Suppressor macrophage (primary cell): ENCODE data around the gene GSN.
A peak's percentile ranks its signal among the peaks of the same experiment; 100 is the strongest.

Experiments
- DNase-seq, 4 experiments: peaks; one replicate each; pipeline ENCODE4 v3.0.0-alpha.2; 2020 to 2022

The GSN gene

DNA sequence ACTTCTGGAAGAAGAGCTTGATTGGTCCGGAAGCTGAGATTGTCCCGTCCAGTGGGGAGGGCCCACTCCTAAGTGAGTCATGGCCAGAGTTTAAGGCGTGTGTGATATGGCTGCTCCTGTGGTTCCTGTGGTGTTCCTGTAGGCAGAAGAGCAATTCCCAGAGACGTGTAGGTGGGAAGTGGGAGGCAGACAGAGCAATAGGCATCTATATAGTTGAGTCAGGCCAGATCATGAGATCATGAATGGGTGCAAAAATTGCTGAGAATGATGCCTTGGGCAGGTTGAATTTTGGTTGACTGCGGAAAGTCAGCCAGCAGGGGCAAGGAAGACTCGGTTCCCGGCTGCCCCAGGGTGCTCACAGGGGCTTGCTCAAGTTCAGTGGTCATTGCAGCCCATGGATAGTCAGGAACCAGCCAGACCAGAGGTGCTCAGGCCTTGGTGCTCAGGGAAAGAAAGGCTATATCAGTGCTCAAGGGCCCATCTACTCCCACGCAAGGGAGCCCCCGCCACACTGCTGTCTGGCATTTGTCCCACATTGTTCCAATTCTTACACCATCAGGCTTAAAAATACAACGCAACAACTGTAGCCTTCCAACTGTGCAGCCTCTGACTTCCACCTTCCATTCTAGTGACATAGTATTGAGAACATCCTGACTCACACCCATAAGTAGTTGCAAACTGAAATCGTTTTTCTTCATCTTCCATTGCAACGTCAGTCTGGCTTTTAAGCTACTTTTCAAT lies 21.0 kb upstream of the GSN start:
- peak; percentile 85 to 96 (median 90) for DNase-seq

DNA sequence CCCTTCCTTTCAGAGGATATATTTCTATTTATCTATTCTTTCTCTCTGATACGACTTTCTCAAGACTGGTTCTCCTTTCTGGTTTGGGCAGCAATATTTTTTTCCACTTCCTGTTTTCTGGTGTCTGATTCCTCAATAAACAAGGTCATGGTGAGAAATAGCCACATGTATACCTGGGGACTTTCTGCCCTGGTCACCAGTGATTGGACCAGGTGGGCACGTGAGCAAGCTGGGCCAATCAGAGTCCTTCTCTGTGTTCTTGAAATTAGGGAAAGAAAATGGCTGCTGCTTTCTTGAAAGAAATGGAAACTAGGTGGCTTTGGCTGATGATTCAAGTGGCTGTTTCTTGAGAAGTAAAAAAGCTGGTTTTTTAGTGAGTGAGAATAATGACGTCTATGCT lies 18.4 kb upstream of the GSN start:
- DNase-seq = peak; percentile 77 to 95 (median 84)

DNA sequence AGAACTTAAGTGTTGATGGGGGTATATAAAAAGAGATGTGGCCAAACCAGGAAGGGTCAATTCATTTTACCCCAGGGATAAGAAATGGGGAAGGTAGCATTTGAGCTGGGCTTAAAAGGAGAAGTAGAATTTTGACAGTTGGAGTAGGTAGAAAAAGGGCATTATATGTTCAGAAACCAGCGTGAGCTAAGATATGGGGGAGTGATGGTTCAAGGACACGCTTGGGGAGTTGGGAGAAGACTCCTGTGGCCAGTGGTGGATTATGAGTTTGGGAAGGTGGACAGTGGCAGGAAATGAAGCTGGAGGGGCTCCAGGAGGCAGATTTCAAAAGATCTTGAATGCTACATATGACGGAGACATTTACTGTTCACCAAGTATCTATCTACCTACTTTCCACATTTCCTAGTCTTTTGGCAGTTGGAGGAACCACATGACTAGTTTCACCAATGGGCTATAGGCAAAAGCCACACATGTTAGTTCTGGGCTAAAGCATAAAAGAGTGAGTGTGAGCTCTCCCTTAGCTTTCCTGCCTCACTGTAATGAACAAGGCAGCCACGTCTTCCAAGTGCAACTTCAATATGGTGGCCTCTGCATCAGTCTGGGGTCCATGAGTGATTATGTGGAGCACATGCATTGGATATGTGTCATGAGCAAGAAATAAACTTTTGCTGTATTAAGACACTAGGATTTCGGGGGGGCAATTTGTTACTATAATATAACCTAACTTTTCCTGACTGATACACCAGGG lies 15.7 kb upstream of the GSN start:
- DNase-seq = peak; percentile 47 to 77 (median 60)

DNA sequence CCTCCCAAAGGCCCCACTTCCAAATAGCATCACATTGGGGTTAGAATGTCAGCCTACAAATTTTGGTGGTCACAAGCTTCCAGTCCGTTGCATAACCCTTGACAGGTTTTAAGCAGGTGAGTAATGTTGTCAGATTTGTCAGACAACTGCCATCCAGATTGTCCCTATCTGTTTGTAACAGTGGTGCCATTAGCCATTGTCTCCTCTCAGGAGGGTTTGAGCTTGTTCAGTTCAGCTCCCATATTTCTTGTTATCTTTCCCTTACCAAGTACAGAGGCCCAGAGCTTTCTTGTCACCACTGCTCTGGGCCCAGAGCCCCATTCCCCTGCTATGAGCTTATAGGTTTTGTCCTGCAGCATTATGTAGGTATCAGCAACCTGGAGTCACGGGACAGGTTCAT lies 14.8 kb upstream of the GSN start:
- no peak for DNase-seq

DNA sequence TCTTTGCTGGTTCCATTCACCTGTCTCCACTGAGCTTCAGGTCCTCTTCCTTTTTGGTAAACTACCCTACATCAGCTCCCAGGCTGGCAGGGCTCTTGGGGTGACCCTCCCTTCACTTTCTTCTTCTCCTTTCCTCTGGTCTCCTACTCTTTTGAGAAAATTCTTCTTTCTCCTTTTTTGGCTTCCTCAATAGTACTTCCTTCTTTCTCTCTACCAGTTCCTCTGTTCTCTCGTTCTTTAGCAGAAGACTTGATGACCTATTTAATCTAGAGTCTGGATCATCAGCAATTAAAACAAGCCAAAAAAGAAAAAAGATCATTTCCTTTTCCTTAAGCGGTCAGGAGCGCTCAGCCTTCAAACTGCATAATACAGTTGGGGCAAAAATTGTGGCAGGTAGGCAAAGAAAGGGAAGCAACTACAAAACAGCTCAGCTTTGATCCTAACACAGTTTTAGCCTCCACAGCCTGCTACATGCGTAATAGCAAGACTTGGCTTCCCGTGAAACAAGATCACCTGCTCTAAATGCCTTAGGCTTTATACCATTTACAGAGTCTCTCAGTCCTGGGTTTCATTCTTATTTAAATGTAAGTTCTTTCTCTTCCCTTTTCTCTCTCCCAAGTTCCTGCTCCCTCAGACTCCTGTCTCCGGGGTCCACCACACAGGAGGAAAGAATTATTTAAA lies 14.0 kb upstream of the GSN start:
- DNase-seq = peak; percentile 37 to 76 (median 66)

DNA sequence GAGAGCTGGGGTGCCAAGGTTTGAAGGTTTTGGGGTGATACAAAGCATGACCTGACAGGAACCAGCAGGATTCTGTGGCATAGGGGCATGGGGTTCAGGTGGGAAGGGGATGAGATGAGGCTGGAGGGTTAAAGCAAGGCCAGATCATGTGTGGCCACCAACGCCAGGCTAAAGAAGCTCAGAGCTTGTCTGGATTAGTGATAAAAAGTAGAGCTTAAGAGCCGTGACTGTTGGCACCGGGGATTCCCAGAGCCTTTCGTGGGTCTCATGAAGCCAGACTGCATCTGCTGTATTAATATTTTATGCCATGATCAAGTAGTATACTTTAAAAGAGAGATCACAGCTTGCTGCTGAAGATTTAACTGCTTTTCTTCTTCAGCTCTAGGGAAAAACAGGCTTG lies 8.5 kb upstream of the GSN start:
- DNase-seq = no peak

DNA sequence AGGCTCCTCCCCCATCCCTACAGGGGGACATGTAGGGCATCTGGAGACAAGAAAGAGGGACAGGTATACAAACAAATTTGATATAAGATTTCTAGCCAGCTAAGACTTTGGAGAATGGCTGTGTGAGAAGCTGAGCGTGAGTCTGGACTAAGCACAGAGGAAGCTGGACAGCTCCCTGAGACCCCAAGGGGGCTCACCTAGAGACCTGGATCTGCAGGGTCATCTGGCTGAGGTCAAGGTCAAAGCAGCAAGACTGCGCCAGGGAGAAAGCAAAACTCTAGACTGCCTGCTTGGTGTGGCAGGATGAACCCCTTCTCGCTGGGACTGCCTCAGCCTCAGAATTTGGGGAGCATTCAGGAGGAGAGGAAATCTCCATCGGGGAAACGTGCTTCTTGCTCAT lies 8.0 kb upstream of the GSN start:
- no peak for DNase-seq

DNA sequence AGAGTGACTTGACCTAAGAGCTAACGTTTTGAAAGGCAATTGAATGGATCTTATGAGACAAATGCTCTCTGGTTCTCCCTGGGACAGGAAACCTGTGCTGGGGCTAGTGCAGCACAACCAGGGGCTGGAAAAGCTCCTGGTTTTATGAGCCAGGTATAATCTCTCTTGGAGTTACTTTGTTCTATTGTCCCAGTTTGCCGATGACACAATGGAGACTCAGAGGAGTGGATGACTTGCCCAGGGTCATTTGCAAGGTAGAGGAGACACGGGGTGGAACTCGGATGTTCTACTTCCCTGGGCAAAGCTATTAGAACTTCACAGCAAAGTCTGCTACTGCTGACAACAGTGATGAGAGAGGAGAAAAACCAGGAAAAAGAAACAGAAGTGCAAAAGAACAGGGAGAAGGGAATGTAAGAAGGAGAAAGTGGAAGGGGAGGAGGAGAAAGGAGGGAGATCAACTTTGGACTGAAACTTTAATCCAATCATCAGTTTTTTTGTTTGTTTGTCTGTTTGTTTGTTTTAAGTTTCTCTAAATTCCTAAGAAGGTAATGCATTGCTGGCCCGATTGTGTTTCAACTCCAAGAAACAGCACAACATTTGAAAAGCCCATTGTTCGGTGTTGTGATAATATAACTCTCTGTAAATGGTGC lies 7.4 kb upstream of the GSN start:
- no peak for DNase-seq

DNA sequence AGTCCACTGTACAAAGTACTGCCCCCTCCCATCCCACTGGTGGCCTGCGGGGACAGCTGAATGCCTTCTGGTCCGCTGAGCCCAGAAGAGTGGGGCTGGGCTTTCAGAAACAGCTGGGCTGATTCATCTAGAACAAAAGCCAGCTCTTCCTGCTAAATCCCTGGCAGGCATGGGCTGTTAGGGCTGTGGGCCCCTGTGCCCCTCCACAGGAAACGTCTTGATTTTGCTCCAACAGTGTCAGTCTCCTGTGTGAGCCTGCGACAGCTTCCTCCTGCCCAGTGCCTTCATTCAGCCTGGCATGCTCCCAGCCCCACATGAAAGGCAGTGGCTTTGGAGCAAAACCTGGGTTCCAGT lies 6.9 kb upstream of the GSN start:
- peak in 1 of 4 experiments; percentile 43 for DNase-seq

DNA sequence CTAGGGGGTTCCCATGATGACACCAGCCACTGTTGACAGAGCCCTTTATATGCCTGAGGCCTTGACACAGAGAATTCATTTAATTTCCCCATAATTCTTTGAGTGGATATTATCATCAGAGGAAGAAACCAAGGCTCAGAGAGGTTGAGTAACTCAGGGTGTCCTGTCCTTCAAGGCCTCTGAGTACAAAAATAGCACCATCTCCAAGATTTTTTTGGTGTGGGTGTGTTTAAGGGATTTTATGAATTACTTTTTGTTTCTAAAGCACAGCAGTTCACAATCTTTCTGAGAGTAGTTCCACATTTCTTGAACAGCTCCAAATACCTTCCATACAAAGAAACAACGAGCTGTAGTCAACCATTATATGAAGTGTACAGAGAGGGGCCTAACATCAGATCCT lies 6.2 kb upstream of the GSN start:
- DNase-seq = peak in 1 of 4 experiments; percentile 47

DNA sequence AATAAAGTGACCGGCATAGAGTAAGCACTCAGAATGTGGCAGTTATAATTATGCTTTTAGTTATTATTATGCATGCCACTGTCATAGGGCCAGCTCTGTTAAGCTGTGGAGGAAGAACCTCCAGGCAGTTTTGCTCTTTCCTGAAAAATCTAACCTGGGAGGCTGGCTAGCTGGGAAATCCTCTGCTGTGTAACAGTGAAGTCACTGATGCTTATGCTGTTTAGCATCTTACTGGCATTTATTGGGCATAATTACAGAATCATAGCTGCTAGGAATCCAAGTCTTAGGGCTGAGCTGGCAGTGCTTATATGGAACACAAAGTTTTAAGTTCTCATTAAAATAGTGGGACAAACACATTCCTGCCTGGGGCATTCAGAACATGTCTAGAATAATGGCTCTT lies 5.5 kb upstream of the GSN start:
- DNase-seq = no peak

DNA sequence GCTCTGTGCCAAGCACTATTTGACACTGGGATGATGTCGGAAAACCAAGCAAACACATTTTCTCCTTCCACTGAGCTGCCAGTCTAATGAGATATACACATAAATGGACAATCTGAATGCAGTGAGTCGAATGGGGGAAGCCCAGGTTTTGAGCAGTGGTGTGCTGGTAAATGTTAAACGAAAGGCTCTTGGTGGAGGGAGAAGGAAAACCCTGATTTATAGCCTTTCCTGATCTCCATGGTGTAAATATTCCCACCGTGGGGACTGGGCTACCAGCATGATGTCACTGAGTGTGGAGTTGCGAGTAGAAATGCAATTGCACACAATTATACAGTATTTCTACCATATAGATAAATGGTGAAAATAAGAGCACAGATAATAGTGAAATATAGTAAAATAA lies 5.0 kb upstream of the GSN start:
- no peak for DNase-seq

DNA sequence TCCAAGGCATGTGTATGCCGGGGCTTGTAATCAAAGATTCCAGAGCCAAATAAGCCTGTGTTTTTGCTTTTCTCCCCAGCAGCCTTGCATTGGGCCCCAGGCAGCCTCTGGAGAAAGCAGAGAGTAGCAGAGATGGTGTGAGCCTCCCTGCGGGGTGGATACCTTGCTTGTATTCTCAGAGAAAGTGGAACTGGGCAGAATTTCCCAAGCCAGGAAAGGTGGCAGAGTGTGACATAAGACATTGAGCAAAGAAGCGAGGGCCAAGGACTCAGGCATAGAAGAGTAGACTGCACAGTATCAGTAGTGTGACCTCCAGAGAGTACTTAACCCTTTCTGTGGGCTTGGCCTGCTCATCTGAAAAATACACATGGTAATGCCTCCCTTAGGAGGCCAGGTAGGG lies 1.6 kb upstream of the GSN start:
- no peak for DNase-seq

DNA sequence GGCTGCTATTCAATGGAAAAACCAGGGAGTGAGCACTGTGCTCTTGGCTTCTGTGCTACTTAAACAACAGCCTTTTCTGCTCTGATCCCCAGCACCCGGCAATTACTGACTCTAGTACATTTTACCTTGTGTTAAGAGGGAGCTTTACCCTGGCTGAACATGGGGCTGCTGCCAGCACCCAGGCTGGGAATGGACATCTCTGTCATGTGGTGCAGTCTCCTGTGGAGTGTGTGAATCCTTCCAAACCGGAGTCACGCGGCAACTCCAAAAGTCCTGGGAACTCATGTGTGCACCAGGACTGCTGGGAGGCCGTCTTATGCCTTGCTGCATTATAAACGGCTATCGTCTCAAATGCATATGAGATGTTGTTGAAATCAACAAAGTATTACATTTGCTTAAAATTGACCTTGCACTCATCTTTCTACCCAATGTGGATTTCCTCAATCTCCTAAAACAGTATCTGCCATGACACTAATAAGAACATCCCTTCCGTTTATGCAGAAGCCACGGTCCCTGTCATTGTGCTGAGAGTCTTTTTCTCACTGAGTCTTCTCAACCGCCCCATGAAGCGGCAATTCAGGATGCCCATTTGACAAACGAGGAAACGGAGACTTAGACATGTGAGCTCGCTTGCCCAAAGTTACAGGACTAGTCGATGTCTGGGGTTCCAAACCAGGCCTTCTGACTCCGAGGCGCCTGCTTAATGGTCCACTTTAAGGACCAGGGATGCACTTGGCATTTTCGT lies 884 bp upstream of the GSN start:
- DNase-seq = no peak

DNA sequence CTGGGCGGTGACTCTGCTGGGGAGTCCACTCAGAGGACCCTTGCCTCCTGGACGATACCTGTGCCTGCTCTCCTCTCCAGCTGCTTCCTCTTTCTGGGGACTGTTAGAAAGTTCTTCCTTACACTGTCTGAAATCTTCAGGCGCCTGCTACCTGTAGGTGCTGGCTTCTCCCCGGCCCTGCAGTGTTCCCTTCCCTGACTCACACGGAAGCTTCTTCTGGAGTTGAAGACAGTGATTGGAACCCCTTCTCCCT lies 562 bp downstream of the GSN start:
- DNase-seq = peak in 2 of 4 experiments; percentile 30 to 39

DNA sequence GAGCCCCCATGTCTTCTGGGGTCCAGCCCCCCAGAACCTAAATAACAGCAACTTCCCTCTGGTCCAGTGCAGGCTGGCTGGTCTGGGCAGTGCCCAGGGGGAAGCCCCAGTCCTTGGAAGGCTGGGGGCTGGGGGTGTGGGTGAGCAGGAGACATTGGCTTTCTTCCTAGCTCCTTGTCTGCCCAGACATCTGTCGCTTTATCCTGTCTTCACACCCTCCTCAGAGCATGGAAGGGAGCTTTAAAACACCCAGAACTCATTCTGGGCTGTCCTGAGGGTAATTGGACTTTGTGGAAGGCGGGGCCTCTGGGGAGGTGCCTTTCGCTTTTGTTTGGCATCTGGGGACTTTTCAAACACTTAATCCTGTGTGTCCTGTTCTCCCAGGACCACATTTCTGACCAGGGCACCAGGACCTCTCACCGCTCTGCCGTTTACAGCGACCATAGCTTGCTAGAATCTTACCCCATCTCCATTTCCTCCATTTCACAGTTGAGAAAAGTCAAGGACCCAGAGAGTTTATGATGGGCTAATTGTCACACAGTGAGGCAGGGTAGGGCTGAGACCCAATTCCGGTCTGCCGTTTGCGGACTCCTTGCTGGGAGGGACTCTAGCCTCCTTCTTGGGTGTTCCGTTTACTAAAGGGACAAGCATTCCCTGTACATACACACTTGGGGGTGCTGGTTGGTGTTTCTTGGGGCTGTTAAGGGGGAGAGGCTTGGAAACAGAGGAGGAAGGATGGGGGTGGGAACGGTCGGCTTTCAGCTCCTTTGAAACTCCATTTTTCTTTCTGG lies 1.1 kb downstream of the GSN start:
- peak; percentile 36 to 57 (median 51) for DNase-seq

DNA sequence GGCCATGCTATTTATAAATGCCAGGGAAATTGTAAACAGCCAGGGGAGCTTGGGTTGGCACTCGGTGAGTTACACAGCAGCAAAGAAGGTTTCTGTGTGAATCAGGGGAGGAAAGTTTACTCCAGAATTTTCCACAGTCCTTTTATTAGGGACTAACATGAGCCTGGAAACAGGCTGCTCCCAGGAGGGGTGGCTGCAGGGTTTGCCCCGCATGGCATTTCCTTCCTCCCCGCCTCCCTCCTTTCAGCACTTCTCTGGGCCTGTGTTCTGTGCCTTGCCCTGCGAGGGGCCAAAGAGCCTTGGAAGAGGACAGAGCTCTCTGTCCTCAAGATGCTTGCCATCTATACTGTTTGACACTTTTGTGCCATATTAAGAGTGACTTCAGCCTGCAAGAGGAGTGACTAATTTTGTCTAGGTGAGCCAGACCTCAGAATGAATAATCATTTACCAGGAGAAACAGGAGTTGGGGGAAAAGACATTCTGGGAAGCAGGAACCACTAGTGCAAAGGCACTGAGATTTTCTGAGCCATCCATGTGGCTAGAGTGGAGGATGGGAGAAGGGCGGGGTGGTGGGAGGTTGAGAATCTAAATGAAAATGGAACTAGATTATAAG lies 1.8 kb downstream of the GSN start:
- peak in 2 of 4 experiments; percentile 31 to 44 for DNase-seq

DNA sequence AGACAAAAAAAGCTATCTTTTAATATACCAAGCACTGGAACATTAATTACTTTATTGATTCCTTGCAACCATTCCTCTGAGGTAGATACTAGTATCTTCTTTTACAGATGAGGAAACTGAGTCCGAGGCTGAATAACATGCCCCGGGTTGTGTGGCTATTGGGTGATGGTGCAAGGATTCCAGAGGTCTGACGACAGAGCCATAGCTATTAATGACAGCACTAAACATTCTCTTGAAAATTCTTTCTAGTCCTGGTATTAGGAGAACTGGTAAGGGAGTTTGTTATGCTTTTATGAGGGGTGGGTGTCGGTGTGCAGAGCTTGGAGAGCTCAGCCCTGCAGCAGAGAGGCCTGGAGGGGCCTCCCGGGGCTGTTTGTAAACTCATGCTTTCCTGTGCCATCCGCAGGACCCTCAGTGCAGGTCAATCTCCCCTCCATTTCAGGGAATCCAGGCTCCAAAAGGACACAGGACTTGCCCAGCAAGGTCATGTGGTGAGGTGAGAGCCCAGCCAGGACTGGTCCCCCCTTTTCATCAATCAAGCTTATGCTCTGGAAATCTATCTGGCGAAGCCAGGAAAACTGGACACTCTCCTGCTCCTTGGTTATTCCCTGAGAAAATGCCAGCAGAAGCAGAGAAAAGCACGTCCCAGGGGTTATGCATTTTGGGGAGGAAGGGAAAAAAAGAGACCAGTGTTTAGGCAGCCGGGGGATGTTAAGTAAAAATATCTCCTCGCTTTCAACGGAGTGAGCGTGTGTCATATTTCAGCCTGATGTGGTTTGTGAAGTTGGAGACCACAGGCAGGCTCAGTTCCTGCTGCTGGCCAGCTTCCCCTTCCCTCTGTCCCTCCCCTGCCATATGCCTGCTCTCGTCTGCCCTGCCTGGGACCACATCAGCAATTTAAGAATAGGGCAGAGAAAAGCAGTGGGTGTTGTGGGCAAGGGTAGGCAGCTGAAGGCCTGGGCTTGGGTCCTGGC lies 3.7 kb downstream of the GSN start:
- DNase-seq = peak; percentile 81 to 94 (median 92)

DNA sequence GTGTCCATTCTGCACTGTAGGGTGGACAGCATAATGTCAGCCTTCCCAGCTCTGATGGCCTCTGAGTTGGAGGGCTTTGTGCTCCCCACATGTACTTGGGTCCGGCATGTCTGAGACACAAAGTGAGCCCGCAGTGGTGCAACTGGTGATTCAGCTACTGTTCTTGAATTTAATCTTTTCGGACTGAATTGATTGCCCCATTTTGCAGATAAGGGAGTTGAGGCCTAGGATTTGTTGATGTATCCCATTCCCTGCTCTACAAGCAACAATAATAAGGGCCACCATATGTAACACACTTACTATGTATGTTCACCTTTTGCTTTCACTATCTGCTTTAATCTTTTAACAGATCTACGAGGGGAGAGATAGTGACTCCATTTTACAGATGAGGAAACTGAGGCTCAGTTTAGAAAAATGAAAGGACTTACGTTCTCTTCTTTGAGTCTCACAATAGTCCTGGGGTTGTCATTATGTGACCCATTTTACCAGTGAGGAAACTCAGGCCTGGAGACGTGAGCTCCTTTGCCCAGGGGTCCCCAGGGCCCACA lies 4.5 kb downstream of the GSN start:
- DNase-seq = no peak
